Mammary epithelial cell (primary cell): Measurements from ENCODE around the gene POMGNT2.

Experiments
- EZH2 ChIP-seq: IDR thresholded peaks from 2 replicates; pipeline ENCODE4 v1.6.1; 2012; ENCODE audit warnings: low read length, inconsistent platforms, borderline replicate concordance
- TF ChIP-seq, protein P1 (sequence below), 2 donors: IDR thresholded peaks in 1 of 2; conservative IDR thresholded peaks in 1 of 2; 2 replicates each; pipeline ENCODE4 v1.5.1; 2011 to 2012; ENCODE audit warnings: inconsistent platforms in 2 of 2, low read length in 2 of 2, mild to moderate bottlenecking in 2 of 2, control low read depth in 1 of 2, low read depth in 1 of 2; ENCODE audit not compliant: insufficient read depth in 1 of 2; ENCODE audit errors: extremely low read depth in 1 of 2

- TF ChIP-seq EZH2, result no peak
- TF ChIP-seq, protein P1, sequence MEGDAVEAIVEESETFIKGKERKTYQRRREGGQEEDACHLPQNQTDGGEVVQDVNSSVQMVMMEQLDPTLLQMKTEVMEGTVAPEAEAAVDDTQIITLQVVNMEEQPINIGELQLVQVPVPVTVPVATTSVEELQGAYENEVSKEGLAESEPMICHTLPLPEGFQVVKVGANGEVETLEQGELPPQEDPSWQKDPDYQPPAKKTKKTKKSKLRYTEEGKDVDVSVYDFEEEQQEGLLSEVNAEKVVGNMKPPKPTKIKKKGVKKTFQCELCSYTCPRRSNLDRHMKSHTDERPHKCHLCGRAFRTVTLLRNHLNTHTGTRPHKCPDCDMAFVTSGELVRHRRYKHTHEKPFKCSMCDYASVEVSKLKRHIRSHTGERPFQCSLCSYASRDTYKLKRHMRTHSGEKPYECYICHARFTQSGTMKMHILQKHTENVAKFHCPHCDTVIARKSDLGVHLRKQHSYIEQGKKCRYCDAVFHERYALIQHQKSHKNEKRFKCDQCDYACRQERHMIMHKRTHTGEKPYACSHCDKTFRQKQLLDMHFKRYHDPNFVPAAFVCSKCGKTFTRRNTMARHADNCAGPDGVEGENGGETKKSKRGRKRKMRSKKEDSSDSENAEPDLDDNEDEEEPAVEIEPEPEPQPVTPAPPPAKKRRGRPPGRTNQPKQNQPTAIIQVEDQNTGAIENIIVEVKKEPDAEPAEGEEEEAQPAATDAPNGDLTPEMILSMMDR (conservative IDR thresholded peaks at IDR 0.05 in 1 of 2, IDR thresholded peaks at IDR 0.05 in 1 of 2; ENCODE audit: extremely low read depth in 1 of 2, insufficient read depth in 1 of 2, low read depth in 1 of 2, low read length in 2 of 2), result no peak
Observed at GRCh38 chr3:43138488-43139231, 32.8 kb upstream of the POMGNT2 start.
